Measurements from ENCODE around the gene DCT. TPM values are rescaled to one million over a fixed set of nuclear protein-coding genes. Genes with fewer than 3 reads are reported as not detected.

The DCT gene
- total RNA-seq, 1 donor from 2014 or later: 0.18 TPM

- Histone ChIP-seq H3K27ac (no peak overlapping the region), H3K36me3 (no peaks in the 10 kb centered on the region), H3K27me3 (ENCODE audit: low read depth) (no peaks in the 10 kb centered on the region), H3K4me3 (no peak overlapping the region), H3K9me3 (no peaks in the 10 kb centered on the region), H3K4me1 (no peaks in the 10 kb centered on the region)
- no peak for DNase-seq
- intact Hi-C loops (cut with DNase I): no loop called here
- no peak for ATAC-seq
- no peak for TF ChIP-seq CTCF (IDR thresholded peaks at IDR 0.05)
Measured at GRCh38 chr13:94454906-94455305, 24.6 kb downstream of the DCT start.

- no peak for TF ChIP-seq CTCF (IDR thresholded peaks at IDR 0.05)
- DNase-seq (no peak), ATAC-seq (no peak)
- no peak overlapping the region for H3K27ac ChIP-seq
- intact Hi-C loops (cut with DNase I): no loop called here
- H3K27me3 ChIP-seq (ENCODE audit: low read depth): no peaks in the 10 kb centered on the region
- H3K4me1 ChIP-seq: no peaks in the 10 kb centered on the region
- no peak overlapping the region for H3K4me3 ChIP-seq
- H3K36me3 ChIP-seq: no peaks in the 10 kb centered on the region
- no peaks in the 10 kb centered on the region for H3K9me3 ChIP-seq
Measured at GRCh38 chr13:94454334-94454733, 25.1 kb downstream of the DCT start.

GRCh38 chr13:94444826-94445225 lies 34.7 kb downstream of the DCT start:
- TF ChIP-seq CTCF (IDR thresholded peaks at IDR 0.05): no peak
- ATAC-seq (no peak), DNase-seq (no peak)
- intact Hi-C loops (cut with DNase I): no loop called here
- no peak overlapping the region for H3K4me3 ChIP-seq
- H3K4me1 ChIP-seq: no peaks in the 10 kb centered on the region
- H3K27ac ChIP-seq: no peak overlapping the region
- H3K9me3 ChIP-seq: no peaks in the 10 kb centered on the region
- no peaks in the 10 kb centered on the region for H3K36me3 ChIP-seq
- no peaks in the 10 kb centered on the region for H3K27me3 ChIP-seq (ENCODE audit: low read depth)

GRCh38 chr13:94435604-94436226 lies 43.8 kb downstream of the DCT start:
- peak; percentile 65 for TF ChIP-seq CTCF (IDR thresholded peaks at IDR 0.05)
- peak; percentile 67 to 72 for ATAC-seq

GRCh38 chr13:94433055-94433961 lies 46.2 kb downstream of the DCT start:
- intact Hi-C loops (cut with DNase I): no loop called here
- Histone ChIP-seq H3K9me3 (no peaks in the 10 kb centered on the region), H3K27me3 (ENCODE audit: low read depth) (no peaks in the 10 kb centered on the region), H3K4me3 (no peak overlapping the region), H3K36me3 (no peaks in the 10 kb centered on the region), H3K4me1 (no peaks in the 10 kb centered on the region), H3K27ac (no peak overlapping the region)
- peak; percentile 56 to 62 for ATAC-seq
- no peak for DNase-seq
- TF ChIP-seq CTCF (IDR thresholded peaks at IDR 0.05): no peak

More at GRCh38 chr13:94435604-94436226, 43.8 kb downstream of the DCT start:
- intact Hi-C loops (cut with DNase I): loop anchor here (5.0 kb wide), 1 partner anchor 182 kb away; no protein-coding TSS in a partner anchor
- no peaks in the 10 kb centered on the region for H3K9me3 ChIP-seq
- H3K27ac ChIP-seq: no peak overlapping the region
- H3K4me1 ChIP-seq: no peaks in the 10 kb centered on the region
- no peaks in the 10 kb centered on the region for H3K36me3 ChIP-seq
- H3K27me3 ChIP-seq (ENCODE audit: low read depth): no peaks in the 10 kb centered on the region
- DNase-seq: no peak
- no peak overlapping the region for H3K4me3 ChIP-seq

Measured in lower lobe of right lung (tissue), 2 donors.